ENCODE data around the gene CDPF1. TPM values are rescaled to one million over a fixed set of nuclear protein-coding genes. Genes with fewer than 3 reads are reported as not detected.

CDPF1 gene
- total RNA-seq, 4 donors from 2014 or later, result 3.0 to 12.4 (median 5.2) TPM

DNA sequence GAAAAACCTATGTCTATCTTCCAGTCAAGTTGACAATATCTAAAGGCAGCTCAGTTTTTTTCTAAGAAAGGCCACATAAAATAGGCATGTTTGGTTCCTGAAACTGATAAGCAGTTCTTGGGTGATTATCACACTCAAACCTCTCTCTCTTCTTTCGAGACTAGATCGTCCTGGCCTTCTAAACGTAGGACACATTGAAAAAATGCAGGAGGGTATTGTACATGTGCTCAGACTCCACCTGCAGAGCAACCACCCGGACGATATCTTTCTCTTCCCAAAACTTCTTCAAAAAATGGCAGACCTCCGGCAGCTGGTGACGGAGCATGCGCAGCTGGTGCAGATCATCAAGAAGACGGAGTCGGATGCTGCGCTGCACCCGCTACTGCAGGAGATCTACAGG is 15.1 kb downstream of the CDPF1 start:
- Histone ChIP-seq H3K9me3 (no peaks in the 10 kb centered on the region), H3K27me3 (no peaks in the 10 kb centered on the region), H3K36me3 (peaks cover 0 to 79% (median 0%) of the 10 kb centered on the region in 3 donors), H3K27ac (no peak overlapping the region), H3K4me3 (no peak overlapping the region), H3K4me1 (peaks cover 0 to 5% (median 0%) of the 10 kb centered on the region in 3 donors)
- TF ChIP-seq, protein P1, sequence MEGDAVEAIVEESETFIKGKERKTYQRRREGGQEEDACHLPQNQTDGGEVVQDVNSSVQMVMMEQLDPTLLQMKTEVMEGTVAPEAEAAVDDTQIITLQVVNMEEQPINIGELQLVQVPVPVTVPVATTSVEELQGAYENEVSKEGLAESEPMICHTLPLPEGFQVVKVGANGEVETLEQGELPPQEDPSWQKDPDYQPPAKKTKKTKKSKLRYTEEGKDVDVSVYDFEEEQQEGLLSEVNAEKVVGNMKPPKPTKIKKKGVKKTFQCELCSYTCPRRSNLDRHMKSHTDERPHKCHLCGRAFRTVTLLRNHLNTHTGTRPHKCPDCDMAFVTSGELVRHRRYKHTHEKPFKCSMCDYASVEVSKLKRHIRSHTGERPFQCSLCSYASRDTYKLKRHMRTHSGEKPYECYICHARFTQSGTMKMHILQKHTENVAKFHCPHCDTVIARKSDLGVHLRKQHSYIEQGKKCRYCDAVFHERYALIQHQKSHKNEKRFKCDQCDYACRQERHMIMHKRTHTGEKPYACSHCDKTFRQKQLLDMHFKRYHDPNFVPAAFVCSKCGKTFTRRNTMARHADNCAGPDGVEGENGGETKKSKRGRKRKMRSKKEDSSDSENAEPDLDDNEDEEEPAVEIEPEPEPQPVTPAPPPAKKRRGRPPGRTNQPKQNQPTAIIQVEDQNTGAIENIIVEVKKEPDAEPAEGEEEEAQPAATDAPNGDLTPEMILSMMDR (IDR thresholded peaks at IDR 0.05), result no peak
- no peak for TF ChIP-seq POLR2A (IDR thresholded peaks at IDR 0.05)
- WGBS, 2 donors, result 92 to 93% methylated on average over 12 of the region's 12 CpGs
- no peak for DNase-seq
- intact Hi-C loops (cut with DNase I), result no loop called here

DNA sequence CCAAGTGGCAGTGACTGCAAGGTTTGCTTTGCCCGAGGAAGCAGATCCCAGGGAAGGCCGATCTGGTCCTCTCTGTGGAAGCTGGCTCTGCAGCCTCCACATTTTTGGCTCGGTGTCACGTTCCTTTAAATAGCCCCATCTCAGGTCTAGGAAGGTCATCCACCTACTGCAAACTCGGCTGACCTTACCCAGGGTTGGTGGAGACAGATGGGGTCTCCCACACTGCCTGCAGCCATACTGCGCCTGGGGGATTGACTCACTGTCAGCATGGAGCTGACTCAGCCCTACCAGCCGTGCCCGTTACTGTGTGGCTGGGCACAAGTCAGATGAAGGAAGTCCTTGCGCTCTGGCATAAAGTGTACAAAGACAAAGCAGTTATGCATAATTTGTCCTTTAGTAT is 16.9 kb downstream of the CDPF1 start:
- TF ChIP-seq, protein P1 (IDR thresholded peaks at IDR 0.05), result no peak
- TF ChIP-seq POLR2A (IDR thresholded peaks at IDR 0.05), result no peak
- H3K4me1 ChIP-seq, result peaks cover 0 to 5% (median 0%) of the 10 kb centered on the region in 3 donors
- intact Hi-C loops (cut with DNase I), result no loop called here
- H3K36me3 ChIP-seq, result peaks cover 0 to 62% (median 0%) of the 10 kb centered on the region in 3 donors
- no peak overlapping the region for H3K27ac ChIP-seq
- no peaks in the 10 kb centered on the region for H3K27me3 ChIP-seq
- WGBS, 2 donors, result 43 to 54% methylated on average over 5 to 9 of the region's 9 CpGs
- H3K4me3 ChIP-seq, result no peak overlapping the region
- no peak for DNase-seq
- no peaks in the 10 kb centered on the region for H3K9me3 ChIP-seq

- DNase-seq, result no peak
- Histone ChIP-seq H3K4me3 (no peak overlapping the region), H3K9me3 (no peaks in the 10 kb centered on the region), H3K4me1 (peaks cover 0 to 5% (median 0%) of the 10 kb centered on the region in 3 donors), H3K27me3 (no peaks in the 10 kb centered on the region), H3K27ac (no peak overlapping the region), H3K36me3 (peaks cover 0 to 48% (median 0%) of the 10 kb centered on the region in 3 donors)
- TF ChIP-seq, protein P1 (IDR thresholded peaks at IDR 0.05), result no peak
- no peak for TF ChIP-seq POLR2A (IDR thresholded peaks at IDR 0.05)
- 88 to 91% methylated on average over 10 to 13 of the region's 13 CpGs for WGBS, 2 donors
- intact Hi-C loops (cut with DNase I), result no loop called here
Observed at GRCh38 chr22:46230262-46230901, 19.7 kb downstream of the CDPF1 start.

GRCh38 chr22:46229701-46230100 is 20.4 kb downstream of the CDPF1 start:
- intact Hi-C loops (cut with DNase I), result no loop called here
- TF ChIP-seq, protein P1 (IDR thresholded peaks at IDR 0.05), result no peak
- TF ChIP-seq POLR2A (IDR thresholded peaks at IDR 0.05), result no peak
- H3K27ac ChIP-seq, result no peak overlapping the region
- H3K27me3 ChIP-seq, result no peaks in the 10 kb centered on the region
- no peaks in the 10 kb centered on the region for H3K9me3 ChIP-seq
- WGBS, 2 donors, result 83 to 96% methylated on average over 2 to 7 of the region's 8 CpGs
- peaks cover 0 to 5% (median 0%) of the 10 kb centered on the region in 3 donors for H3K4me1 ChIP-seq
- peaks cover 0 to 48% (median 0%) of the 10 kb centered on the region in 3 donors for H3K36me3 ChIP-seq
- H3K4me3 ChIP-seq, result no peak overlapping the region
- no peak for DNase-seq

DNA sequence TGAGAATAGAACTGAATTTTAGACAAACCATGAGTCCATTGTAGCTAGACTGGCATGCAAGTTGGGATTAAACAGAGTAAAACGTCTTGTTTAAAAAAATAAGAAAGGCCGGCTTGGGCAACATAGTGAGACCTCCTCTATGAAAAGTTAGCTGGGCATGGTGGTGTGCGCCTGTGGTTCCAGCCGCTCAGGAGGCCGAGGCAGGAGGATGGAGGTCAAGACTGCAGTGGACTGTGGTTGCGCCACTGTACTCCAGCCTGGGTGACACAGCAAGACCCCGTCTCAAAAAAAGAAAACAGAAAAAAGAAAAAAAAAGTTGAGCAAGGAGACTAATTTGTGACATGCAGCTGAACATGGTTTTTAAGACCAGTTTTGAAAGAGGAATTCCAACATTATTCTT is 23.5 kb downstream of the CDPF1 start:
- H3K36me3 ChIP-seq, result peaks cover 0 to 54% (median 0%) of the 10 kb centered on the region in 3 donors
- H3K4me1 ChIP-seq, result no peaks in the 10 kb centered on the region
- no peak overlapping the region for H3K27ac ChIP-seq
- intact Hi-C loops (cut with DNase I), result no loop called here
- H3K9me3 ChIP-seq, result no peaks in the 10 kb centered on the region
- H3K4me3 ChIP-seq, result no peak overlapping the region
- TF ChIP-seq, protein P1 (IDR thresholded peaks at IDR 0.05), result no peak
- TF ChIP-seq POLR2A (IDR thresholded peaks at IDR 0.05), result no peak
- WGBS, 2 donors, result 91 to 92% methylated on average over 7 of the region's 7 CpGs
- no peaks in the 10 kb centered on the region for H3K27me3 ChIP-seq
- DNase-seq, result no peak

Data from esophagus squamous epithelium (tissue), 5 donors.